KOPT-K1 (cell line): ENCODE data around the gene ADCY3.

Experiments used
- H3K27ac ChIP-seq: fragments of 200-600 bp; sonication (generic); 2 replicates; pipeline ENCODE4 v1.5.1; 2016; ENCODE audit warnings: antibody characterized with exemption, mild to moderate bottlenecking, low read depth, low read length; ENCODE audit not compliant: poor library complexity, severe bottlenecking
- H3K36me3 ChIP-seq: fragments of 200-600 bp; sonication (generic); 2 replicates; pipeline ENCODE4 v1.5.1; 2017; ENCODE audit warnings: antibody characterized with exemption, mild to moderate bottlenecking, low read length, moderate library complexity; ENCODE audit not compliant: insufficient read depth
- H3K9me3 ChIP-seq: fragments of 200-600 bp; sonication (generic); 2 replicates; pipeline ENCODE4 v1.5.1; 2017; ENCODE audit warnings: antibody characterized with exemption, low read length, mild to moderate bottlenecking; ENCODE audit not compliant: insufficient read depth, poor library complexity, severe bottlenecking

Gene ADCY3

GRCh38 chr2:24860631-24861030 is 59.4 kb downstream of the ADCY3 start:
- H3K36me3 ChIP-seq: peaks cover 10% of the 10 kb centered on the region; the same call in 1 of the 2 replicates

GRCh38 chr2:24859968-24860600 is 60.0 kb downstream of the ADCY3 start:
- Histone ChIP-seq H3K9me3 (no peaks in the 10 kb centered on the region), H3K36me3 (peaks cover 7% of the 10 kb centered on the region; the same call in 1 of the 2 replicates)

More at GRCh38 chr2:24860631-24861030, 59.4 kb downstream of the ADCY3 start:
- Histone ChIP-seq H3K27ac (no peak overlapping the region), H3K9me3 (no peaks in the 10 kb centered on the region)

GRCh38 chr2:24858996-24859395 is 61.0 kb downstream of the ADCY3 start:
- Histone ChIP-seq H3K36me3 (peaks cover 10% of the 10 kb centered on the region), H3K9me3 (no peaks in the 10 kb centered on the region), H3K27ac (no peak overlapping the region)

More at GRCh38 chr2:24859968-24860600, 60.0 kb downstream of the ADCY3 start:
- H3K27ac ChIP-seq: no peak overlapping the region

GRCh38 chr2:24857746-24858145 is 62.3 kb downstream of the ADCY3 start:
- no peak overlapping the region for H3K27ac ChIP-seq
- H3K9me3 ChIP-seq: no peaks in the 10 kb centered on the region
- peaks cover 13% of the 10 kb centered on the region for H3K36me3 ChIP-seq

- peaks cover 13% of the 10 kb centered on the region for H3K36me3 ChIP-seq
- H3K9me3 ChIP-seq: no peaks in the 10 kb centered on the region
- H3K27ac ChIP-seq: no peak overlapping the region
These were observed 63.2 kb downstream of the ADCY3 start for GRCh38 chr2:24856791-24857211.

GRCh38 chr2:24855726-24856125 is 64.3 kb downstream of the ADCY3 start:
- Histone ChIP-seq H3K36me3 (peaks cover 13% of the 10 kb centered on the region), H3K27ac (no peak overlapping the region), H3K9me3 (no peaks in the 10 kb centered on the region)

- Histone ChIP-seq H3K9me3 (no peaks in the 10 kb centered on the region), H3K27ac (no peak overlapping the region), H3K36me3 (peaks cover 13% of the 10 kb centered on the region)
These were observed 64.9 kb downstream of the ADCY3 start for GRCh38 chr2:24855022-24855622.

GRCh38 chr2:24853996-24854395 is 66.0 kb downstream of the ADCY3 start:
- Histone ChIP-seq H3K36me3 (peaks cover 13% of the 10 kb centered on the region), H3K9me3 (peaks cover 4% of the 10 kb centered on the region), H3K27ac (no peak overlapping the region)

GRCh38 chr2:24853046-24853445 is 67.0 kb downstream of the ADCY3 start:
- H3K27ac ChIP-seq: no peak overlapping the region
- H3K36me3 ChIP-seq: peaks cover 13% of the 10 kb centered on the region
- peaks cover 11% of the 10 kb centered on the region for H3K9me3 ChIP-seq

GRCh38 chr2:24852431-24853020 is 67.5 kb downstream of the ADCY3 start:
- Histone ChIP-seq H3K27ac (no peak overlapping the region), H3K9me3 (peaks cover 16% of the 10 kb centered on the region), H3K36me3 (peaks cover 14% of the 10 kb centered on the region)

- Histone ChIP-seq H3K9me3 (peaks cover 21% of the 10 kb centered on the region), H3K36me3 (peaks cover 17% of the 10 kb centered on the region), H3K27ac (no peak overlapping the region)
These were observed 68.0 kb downstream of the ADCY3 start for GRCh38 chr2:24852026-24852425.

GRCh38 chr2:24850944-24851343 is 69.1 kb downstream of the ADCY3 start:
- peaks cover 13% of the 10 kb centered on the region for H3K36me3 ChIP-seq
- no peak overlapping the region for H3K27ac ChIP-seq
- peaks cover 25% of the 10 kb centered on the region for H3K9me3 ChIP-seq

GRCh38 chr2:24845691-24846090 is 74.3 kb downstream of the ADCY3 start:
- Histone ChIP-seq H3K9me3 (peaks cover 25% of the 10 kb centered on the region), H3K27ac (no peak overlapping the region), H3K36me3 (peaks cover 26% of the 10 kb centered on the region)

GRCh38 chr2:24844023-24844685 is 75.9 kb downstream of the ADCY3 start:
- Histone ChIP-seq H3K27ac (no peak overlapping the region), H3K36me3 (peaks cover 36% of the 10 kb centered on the region), H3K9me3 (peaks cover 23% of the 10 kb centered on the region)

- Histone ChIP-seq H3K9me3 (peaks cover 15% of the 10 kb centered on the region), H3K36me3 (peaks cover 36% of the 10 kb centered on the region), H3K27ac (no peak overlapping the region)
These were observed 76.6 kb downstream of the ADCY3 start for GRCh38 chr2:24843330-24843860.
